Activated CD8-positive, alpha-beta memory T cell treated with anti-CD3 and anti-CD28 coated beads for 36 hours (primary cell): ENCODE measurements around the gene ISLR2. TPM values are rescaled to one million over a fixed set of nuclear protein-coding genes. Genes with fewer than 3 reads are reported as not detected.
"Not testable (repeated sequence)": the region's sequence is repeated elsewhere in the genome, so short reads cannot be mapped to it uniquely, and the experiment has no call there.

ENCODE experiments used
- CTCF ChIA-PET: fragments of 350-600 bp; sonication (Branson Sonifier 250); formaldehyde crosslinking; loops from one replicate; lab custom pipeline; 2021; ENCODE audit warnings: antibody characterized with exemption; lab: Charles Lee
- POLR2A ChIA-PET: fragments of 350-600 bp; sonication (Branson Sonifier 250); formaldehyde crosslinking; loops from one replicate; lab custom pipeline; 2021; ENCODE audit warnings: antibody characterized with exemption; lab: Charles Lee
- total RNA-seq, 2 experiments: library from RNA; stranded (reverse); gene quantifications; one replicate each; pipeline ENCODE4 v1.2.3, GENCODE V29; 2021

ISLR2 gene
- total RNA-seq, 2 experiments from 2014 or later = not detected

DNA sequence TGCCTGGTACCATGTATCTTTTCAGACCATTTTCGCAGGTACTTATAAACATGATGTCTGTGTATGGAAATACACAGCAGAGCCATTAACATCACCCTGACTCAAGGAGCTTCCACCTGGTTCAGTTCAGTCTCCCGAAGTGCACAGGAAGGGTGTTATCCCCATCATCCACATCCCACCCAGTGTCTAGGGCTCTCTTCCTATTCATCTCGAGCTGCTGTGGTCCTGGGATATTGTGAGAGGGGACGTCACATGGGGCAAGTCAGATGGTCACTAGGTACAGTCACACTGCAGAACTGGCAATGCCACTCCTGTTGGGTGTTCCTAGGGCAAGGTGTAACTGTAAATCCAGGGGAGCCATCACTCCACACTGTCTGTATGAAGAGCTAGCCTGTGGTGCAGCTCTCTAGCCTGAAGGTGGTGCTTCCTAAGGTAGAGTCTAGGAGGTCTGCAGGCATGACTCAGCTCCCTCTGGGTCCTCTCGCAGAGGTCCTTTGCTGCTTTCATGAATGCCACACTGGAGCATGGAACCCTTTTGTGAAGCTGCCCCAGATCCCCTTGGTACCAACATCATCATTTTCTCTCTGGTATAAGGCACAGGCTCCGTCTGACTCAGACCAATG, 13.9 kb downstream of the ISLR2 start:
- POLR2A ChIA-PET = no interaction called here
- CTCF ChIA-PET = interaction anchor here (1.2 kb wide), 1 partner anchor 11 kb away, joined by 3 read pairs; no protein-coding TSS in a partner anchor

DNA sequence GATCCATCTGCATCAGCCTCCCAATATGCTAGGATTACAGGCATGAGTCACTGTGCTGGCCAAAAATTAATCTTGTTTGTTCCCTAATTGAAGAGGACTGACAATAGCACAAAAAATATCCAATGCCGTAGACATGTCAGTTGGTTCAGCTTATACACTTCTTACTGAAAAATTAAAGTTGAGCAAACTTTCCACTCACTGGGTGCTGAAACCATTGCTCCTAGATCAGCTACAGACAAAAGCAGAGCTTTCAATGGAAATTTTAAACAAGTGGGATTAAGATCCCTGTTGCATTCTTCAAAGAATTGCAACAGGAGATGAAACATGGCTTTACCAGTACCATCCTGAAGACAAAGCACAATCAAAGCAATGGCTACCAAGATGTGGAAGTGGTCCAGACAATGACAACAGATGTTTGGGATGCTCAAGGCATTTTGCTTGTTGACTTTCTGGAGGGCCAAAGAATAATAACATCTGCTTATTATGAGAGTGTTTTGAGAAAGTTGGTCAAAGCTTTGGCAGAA, 16.0 kb downstream of the ISLR2 start:
- ChIA-PET CTCF (no interaction called here), POLR2A (no interaction called here)

DNA sequence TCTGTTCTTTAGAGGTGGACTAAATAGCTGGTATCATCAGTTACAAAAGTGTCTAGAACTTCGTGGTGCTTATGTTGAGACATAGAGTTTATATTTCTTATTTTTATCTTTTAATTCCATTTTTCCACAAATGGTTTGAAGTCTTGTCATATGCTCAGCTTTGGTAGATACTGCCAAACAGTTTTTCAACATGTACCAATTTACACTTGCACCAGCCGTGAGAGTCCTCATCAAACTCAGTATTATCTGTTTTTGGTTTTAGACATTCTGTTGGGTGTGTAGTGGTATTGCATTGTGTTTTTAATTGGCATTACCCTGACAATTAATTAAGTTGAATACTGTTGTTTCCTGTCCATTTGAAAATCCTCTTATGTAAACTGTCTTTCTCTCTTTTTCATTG, 16.7 kb downstream of the ISLR2 start:
- POLR2A ChIA-PET = no interaction called here
- CTCF ChIA-PET = interaction anchor here (0.6 kb wide), 1 partner anchor 523 kb away, joined by 3 read pairs; no protein-coding TSS in a partner anchor

DNA sequence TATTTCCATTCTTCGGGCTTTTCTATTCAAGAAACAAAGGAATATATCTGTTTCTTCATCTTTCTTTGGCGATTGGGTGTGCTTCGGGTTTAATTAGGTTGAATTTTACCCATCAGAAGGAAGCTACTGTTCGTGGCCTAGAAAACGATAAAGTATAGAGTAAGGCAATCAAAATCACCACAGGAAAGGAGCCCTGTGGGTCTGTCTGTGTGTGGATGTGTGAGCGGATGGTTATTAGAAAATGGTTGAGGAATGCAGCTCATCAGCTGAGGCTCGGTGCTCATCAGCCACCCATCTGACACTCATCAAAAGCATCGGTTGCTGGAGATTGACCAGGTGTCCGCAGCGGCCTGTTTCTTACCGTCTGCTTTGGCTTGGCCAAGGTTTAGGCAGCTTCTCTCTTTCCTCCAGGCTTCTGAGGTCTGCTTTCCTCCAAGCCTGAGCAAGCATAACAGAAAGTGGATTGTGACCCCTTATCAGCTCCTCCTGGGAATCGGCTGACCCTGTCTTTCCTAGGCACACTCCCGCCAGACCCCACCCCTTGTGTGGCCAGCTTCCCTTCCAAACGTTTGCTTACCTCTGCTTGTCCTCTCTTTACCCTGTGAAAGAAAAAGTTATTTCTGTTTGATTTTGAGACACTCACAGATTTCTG, 25.5 kb downstream of the ISLR2 start:
- CTCF ChIA-PET = interaction anchor here (1.1 kb wide), 1 partner anchor 29 kb away, joined by 3 read pairs; no protein-coding TSS in a partner anchor
- POLR2A ChIA-PET = no interaction called here

DNA sequence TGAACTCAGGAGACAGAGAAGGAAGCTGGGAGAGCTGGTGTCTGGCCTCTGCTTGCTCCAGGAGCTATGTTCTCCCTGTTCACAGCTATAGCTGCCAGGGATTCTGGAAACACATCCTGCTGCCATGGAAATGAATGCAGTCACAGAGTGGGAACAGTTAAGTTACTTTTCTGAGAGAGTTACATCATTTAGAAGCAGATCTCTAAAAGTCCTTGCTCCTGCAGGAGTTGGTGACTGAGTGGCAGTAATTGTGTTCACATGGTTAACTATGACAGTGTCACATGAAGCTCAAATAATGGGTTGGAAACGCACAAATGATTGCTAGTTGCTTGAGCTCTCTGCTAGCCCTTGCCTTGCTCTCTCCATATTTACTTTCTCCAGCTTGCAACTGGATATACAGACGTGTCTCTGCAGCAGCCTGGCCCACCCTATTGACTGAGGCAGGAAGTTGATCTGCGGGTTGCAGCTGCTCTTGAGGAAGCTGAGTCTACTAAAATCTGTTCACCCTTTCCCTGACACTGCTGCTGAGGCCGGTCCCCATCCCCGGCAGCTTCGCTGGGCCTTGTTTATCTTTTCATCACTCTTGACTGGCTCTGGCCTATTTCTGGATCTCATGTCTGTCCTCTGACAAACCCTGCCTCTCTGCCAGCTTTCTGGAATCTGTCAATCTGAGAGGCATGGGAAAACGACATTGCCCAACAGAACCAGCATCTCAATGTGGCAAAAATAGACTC, 26.5 kb downstream of the ISLR2 start:
- ChIA-PET CTCF (interaction anchor here (0.6 to 1.1 kb wide), 3 partner anchors 30 to 244 kb away, joined by 3 read pairs; no protein-coding TSS in a partner anchor), POLR2A (no interaction called here)

DNA sequence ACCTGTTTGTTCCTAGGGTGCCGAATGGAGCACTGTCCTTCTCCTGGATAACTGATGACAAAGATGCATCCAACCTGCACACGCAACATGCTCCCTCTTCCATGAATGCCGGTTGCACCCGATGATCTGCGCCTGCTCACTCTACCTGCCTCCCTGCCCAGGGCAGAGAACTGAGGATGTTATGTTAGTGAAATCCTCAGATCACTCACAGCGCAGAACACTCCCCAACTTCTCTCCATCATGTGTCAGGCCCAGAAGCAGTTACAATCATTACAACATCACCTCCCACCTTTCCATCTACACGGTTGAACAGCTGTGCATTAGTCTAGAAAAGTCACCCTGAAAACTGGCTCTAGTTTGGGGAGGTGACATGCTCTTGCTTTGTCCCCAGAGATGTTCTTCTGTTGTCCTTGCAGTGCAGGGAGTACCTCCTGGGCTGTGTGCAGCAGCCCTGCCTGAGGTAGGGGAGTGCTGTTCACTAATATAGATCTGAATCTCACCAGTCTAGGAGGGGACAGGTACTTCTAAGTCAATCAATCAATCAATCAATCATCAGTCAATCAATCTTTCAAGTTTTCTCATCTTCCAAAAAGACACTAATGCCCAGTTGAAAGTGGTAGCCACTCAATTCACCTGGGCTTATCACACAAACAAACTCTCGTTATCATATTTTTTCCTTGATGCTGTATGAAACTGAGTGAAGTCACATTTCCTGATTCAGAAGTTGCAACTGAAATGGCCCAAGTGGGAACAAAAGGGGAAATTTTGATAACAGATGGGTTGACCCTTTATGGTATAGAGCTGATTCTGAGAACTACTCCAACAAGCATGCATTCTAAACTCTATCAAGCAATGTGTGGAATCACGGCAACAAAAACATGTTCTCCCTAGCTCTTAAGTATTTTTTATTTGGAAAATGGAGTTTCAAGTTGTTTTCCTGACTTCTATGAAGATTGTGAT, 27.8 kb downstream of the ISLR2 start:
- CTCF ChIA-PET = no interaction called here
- POLR2A ChIA-PET = no interaction called here

DNA sequence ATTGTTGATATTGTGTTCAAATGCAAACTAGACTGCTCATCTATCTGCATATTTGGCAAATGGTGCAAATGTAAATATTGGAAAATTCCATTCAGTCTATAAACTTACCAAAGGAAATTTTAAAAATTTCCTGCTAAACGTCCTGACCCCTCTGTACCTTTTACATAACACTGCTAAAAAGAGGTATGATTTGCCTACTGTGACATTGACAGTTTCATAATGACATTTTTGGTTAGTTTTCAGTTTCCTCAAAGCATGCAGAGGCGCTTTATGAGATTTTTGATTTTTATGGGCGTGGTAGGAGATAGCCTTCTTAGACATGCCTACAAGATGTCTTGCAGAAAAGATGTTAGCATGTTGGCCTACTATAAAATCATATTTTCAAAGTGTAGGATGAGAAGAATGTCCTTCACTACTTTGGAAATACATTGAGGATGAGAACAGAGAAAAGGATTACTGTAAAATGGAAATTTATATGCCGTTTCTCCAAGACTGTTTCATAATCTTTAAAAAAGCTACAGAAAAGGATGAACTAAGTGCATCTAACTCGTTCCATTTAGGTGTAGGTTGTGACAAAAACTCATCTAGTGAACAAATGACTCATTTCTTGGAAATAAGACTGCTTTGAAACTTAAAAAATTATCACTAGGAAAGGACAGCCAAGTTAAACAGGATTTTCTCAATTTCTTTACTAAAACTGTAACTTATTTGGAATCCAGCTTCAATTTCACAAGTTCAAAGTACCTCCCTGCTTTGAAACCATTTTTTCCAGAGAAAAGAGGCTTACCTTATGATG, 28.7 kb downstream of the ISLR2 start:
- POLR2A ChIA-PET = no interaction called here
- CTCF ChIA-PET = no interaction called here

DNA sequence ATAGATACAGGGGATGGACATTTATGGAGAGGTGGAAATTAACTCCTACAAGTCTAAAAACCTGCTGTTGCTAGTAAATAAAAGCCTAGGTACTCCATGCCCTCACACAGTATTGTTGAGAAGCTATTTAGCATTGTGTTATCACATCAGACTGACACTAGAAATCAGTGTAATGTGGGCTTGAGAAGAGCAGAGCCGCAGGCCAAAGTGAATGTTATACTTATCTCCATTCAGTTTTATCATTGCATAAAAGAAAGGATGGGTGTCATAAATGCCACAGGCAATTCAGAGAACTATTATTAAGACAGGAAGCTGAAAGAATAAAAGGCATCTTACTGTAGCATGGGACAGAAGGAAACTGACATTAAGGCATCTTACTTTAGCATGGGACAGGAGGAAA, 29.4 kb downstream of the ISLR2 start:
- CTCF ChIA-PET = no interaction called here

DNA sequence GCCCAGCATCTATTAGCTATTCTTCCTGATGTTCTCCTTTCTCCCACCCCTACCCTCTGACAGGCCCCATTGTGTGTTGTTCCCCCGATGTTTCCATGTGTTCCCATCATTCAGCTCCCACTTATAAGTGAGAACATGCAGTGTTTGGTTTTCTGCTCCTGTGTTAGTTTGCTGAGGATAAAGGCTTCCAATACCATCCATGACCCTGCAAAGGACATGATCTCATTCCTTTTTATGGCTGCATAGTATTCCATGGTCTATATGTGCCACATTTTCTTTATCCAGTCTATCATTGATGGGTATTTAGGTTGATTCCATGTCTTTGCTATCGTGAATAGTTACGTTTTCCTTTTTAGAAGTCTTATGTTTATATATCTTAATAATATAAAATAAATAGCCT, 30.0 kb downstream of the ISLR2 start:
- POLR2A ChIA-PET, CTCF ChIA-PET: not testable (repeated sequence)

More for the DNA sequence above, 29.4 kb downstream of the ISLR2 start:
- POLR2A ChIA-PET = no interaction called here

DNA sequence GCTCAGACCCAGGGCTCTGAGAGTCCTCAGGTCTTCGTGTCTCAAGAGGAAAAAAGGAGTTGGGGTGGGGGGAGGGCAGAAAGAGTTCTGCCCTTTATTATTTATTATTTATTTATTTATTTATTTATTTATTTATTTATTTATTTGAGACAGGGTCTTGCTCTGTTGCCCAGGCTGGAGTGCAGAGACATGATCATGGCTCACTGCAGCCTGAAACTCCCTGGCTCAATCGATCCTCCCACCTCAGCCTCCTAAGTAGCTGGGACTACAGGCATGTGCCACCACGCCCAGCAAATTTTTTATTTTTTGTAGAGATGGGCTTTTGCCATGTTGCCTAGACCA, 31.8 kb downstream of the ISLR2 start:
- POLR2A ChIA-PET = not testable (repeated sequence)
- CTCF ChIA-PET = interaction anchor here (0.6 kb wide), 1 partner anchor 9 kb away, joined by 4 read pairs; no protein-coding TSS in a partner anchor

DNA sequence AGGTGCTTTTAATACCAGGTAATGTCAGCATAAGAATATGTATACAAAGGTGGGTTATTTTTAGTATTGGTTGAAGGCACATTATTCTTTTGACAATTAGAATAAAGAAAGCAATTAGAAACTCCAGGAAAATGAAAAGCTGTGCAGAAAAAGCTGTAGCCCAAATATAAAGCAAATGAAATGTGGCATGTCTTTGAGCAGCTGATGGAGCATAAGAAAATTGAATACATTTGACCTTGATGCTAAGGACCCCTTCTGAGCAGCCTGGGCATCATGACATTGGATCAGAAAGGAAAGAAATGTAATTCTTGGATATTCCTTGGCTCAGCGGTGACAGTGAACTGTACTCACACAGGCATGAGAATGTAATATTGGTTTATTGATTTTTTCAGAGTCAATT, 35.1 kb downstream of the ISLR2 start:
- ChIA-PET CTCF (no interaction called here), POLR2A (no interaction called here)

DNA sequence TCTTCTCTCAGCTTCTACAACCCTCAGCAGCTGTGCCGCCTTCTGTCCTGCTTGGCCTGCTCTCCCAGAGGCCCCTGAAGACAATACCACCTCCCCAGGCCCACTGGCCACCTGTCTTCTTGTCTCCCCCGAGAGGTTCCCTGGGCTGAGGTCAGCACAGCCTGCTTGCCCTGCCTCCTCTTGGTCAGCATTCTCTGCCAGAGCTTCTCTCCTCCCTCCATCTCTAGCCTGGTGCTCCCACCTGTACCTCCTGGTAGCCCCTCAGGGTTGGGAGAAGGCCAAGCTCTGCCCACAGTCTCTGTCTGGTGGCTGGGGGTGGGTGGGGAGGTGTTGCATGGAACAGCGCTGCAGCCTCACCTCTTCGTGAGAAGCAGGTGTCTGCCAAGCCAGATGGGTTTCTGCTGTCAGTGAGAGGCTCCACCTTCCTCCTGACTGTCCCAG, 37.5 kb downstream of the ISLR2 start:
- POLR2A ChIA-PET = no interaction called here
- CTCF ChIA-PET = no interaction called here

DNA sequence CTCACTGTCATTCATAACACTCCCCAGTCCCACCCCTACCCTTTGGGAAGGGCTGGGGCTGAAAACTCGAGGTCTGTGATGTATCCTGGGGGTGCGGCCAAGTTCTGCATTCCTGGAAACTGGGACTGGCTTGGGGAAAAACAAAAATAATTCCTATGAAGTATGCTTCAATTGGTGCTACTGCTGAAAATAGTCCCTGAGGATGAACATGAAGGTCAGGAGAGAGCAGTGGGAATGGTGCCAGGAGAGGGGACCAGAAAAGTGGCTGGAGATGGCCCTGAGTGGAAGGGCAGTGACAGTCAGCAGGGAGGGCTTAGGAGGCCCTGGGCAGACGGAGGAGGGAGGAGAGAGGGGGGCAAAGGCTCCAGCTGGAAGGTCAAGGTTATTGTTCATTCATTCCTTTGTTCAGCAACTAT, 38.3 kb downstream of the ISLR2 start:
- ChIA-PET POLR2A (no interaction called here), CTCF (no interaction called here)

DNA sequence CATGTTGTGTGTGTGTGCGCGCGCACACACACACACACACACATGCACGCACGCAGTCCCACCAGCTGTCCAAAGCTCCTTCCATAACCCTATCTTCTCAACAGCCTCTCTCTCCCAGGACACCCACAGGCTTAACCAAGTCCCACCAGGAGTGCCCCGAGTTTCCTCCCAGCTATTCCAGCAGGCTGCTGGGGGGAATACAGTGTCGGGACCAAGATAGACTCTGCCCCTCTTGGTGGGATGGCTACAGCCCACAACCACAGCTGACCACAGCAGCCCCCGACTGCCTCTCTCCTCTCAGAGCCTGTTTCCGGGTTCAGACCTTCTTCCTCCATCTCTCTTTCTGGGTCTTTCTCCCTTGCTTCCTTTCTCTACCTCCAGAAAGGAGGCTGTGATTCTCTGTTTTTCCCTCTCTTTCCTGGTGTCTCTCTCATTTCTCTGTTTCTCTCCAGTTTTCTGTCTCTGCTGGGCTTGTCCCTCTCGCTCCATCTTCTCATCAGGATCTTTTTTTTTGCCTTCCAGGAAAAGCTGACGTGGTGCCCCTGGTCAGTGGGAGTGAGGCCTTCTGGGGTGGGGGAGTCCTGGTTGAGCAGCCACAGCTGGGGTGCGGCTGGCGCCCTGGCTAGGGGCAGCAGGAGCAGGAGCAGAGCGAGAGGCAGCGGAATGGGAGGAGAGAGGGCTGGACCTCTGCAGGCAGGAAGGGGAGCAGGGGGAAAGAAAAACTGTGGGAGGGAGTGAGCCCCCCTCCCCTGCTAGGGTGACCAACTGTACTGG, 39.9 kb downstream of the ISLR2 start:
- ChIA-PET CTCF (interaction anchor here (0.5 kb wide), 1 partner anchor 21 kb away, joined by 5 read pairs; no protein-coding TSS in a partner anchor), POLR2A (no interaction called here)

DNA sequence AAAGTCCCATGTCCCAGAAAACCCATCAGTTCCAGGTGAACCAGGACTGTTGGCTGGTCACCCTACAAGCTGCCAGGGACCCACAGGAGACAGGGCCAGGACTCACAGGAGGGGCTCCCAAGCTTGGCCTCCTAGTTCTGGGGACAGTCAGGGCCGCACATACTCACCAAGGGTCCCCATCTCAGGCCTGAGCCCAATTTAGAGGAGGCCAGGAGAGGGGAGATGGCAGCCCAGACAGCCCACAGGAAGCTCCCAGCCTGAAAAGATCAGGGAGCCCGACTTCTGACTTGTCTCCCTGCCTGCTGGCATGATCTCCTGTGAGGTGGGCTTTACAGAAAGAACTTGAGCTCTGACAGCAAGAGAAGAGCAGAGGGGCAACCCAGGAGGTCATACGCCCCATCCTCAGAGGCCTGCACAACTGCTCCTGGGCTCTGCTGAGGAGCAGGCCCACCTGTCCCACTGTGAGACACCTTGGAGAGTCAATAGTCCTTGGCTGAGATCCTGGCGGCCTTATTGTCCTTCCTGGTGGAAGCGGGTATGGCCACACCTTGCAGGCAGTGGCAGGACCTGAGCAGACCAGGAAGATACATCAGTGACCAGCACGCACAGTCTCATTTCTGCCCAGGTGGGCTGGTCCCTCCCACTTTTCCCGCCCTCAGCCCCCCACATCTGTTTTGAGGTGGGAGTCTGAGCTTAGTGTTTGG, 40.6 kb downstream of the ISLR2 start:
- POLR2A ChIA-PET = no interaction called here
- CTCF ChIA-PET = no interaction called here

DNA sequence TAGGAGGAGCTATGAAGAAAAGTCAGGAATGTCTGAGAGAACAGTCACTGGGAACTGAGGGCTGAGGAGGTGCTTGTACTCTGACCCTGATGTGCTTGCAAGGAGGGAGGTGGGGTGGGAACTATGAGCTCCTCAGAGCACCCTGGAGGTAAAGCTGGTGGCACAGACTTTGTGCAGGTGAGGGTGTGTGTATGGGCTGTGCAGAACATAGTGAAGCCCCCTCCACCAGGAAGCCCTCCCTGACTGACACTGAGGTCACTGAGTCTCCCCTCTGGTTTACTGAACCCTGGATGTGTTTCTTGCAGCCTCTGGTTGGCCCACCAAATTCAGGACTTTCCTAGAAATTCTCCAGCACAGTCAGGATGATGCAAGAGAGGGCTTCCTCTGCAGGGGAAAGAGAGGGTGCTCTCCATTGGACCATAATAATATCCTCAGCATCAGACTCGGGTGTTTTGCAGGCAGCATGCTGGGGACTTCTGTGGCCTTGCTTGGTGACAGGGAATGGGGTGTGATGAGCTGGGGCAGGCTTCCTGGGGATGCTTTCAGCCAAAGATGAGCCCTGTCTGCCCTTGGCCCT, 41.7 kb downstream of the ISLR2 start:
- ChIA-PET CTCF (no interaction called here), POLR2A (no interaction called here)
